NOMO-1 treated with dmso at 0.1 percent for 144 hours (cell line): ENCODE measurements around the gene FGF23.

ENCODE experiments used
- DNase-seq: peaks from one replicate; lab custom pipeline; 2025; ENCODE audit not compliant: unreplicated experiment; lab: John Stamatoyannopoulos, UW

Gene FGF23

DNA sequence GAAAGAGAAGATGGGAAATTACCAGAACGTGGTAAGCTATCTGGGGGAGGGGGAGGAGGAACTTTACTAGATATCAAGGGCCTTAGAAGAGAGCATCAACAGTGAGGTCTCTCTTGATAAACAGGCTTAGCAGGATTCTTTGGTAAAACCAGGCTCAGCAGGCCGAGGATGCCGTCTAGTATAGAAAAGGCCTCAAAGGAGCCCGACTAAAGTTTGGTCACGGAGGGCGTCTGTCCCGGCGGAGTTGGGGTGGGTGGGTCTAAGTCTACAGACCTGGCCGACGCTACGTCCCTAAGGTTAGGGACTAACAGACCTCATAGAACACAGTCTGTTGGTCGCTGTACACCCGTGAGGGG lies 59.0 kb downstream of the FGF23 start:
- DNase-seq, result no peak
